Measurements from ENCODE around the gene GNB1.

The GNB1 gene

DNA sequence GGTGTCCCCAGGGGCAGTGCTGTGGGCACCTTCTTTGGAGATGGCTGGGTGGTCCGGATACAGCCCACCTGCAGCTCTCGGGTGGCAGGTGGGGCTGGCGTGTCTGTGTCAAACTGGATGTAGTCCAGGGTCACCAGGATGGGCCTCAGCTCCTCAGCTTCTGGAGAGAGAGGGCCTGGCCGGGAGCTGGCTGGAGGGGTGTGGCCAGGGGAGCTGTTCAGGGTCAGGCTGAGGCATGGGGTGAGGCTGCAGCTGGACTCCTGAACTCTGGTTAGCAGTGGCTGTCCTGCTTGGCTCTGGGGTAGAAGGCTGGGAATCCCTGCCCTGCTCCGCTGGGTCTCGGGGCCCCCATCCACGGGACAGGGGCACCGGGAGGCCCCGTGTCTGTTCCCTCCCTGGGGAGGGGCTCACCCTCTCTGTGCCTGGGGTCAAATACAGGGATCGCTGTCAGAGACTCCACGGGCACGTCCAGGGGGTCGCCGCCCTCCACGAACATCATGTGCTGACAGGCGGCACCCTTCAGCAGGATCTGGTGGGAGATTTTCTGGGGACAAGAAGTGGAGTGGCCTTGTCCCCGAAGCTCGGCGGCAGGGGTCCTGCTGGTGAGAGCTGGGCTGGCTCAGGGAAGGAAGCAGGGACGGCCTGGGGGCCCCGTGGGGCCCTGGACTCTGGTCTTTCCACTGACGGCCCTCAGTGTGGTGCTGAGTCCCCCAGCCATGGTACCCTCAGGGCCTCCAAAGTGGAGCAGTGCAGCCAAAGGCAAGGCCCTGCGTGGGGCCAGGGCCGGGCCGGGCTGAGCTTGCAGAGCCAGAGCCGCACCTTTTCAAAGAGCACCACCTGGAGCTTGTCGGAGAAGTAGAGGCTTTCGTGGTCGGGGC, 32.3 kb upstream of the GNB1 start:
- no peak for DNase-seq

DNA sequence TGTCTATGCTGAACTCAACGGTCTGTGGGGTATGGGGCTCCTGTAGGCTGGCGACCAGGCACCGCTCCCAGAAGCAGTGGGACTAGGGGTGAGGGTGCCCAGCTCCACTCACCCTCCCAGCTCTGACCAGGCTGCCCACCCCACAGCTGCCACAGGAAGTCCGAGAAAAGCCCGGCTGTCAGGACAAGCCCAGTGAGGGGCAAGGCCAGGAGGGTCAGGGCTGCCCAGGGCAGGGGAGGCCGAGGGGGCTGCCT, 31.7 kb upstream of the GNB1 start:
- DNase-seq: no peak

DNA sequence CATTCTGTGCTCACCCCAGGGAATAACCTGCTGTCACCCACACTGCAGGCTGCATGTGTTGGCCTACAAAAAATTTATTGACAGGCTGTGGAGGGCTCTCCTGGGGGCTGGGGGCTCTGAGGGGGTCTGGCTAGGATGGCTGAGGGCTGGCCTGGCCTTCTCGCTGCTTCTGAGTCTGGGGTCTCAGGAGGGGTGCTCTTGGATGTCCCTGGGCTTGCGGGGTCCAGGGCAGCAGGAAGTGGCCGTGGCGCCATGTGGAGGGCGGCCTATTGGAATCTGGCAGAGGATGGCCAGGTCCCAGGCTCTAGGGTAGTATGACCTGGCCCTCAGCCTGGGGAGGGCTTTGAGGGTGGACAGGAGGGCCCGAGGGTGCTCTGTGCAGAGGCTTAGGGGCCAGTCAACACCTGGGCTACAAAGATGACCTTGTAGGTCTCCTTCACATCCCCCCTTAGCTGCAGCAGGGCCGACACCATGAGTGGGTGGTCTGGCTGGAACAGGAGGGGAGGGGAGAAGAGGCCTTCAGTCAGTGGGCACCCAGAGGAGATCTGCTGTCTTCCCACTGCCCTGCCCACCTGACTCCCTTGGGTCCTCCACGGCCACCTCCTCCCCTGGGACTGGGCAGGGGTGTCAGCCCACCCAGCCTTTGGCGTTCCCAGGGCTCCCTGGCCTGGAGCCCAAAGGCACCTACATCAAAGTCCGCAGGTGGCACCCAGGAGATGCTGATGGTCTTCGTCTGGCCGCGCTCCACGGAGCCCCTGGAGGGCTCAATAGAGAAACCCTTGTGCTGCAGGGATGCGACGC, 31.2 kb upstream of the GNB1 start:
- DNase-seq: no peak

DNA sequence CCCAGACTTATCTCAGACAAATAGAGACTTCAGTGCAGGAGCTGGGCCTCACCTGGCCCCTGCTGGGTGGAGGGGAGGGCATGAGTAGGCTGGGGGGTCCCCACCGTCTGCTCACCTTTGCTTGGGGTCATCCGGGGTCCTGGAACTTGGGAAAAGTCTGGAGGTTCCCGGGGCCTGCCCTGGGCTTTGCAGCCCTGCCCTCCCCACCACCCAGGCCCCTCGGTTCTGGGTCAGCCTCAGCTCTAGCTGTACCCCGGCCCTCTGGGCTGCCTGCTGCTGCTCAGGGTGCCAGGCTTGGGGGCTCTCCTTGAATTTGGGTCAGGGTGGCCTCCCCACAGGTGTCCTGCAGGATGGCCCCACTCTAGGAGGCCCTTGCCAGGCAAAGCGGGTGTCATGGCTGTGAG, 30.6 kb upstream of the GNB1 start:
- no peak for DNase-seq

DNA sequence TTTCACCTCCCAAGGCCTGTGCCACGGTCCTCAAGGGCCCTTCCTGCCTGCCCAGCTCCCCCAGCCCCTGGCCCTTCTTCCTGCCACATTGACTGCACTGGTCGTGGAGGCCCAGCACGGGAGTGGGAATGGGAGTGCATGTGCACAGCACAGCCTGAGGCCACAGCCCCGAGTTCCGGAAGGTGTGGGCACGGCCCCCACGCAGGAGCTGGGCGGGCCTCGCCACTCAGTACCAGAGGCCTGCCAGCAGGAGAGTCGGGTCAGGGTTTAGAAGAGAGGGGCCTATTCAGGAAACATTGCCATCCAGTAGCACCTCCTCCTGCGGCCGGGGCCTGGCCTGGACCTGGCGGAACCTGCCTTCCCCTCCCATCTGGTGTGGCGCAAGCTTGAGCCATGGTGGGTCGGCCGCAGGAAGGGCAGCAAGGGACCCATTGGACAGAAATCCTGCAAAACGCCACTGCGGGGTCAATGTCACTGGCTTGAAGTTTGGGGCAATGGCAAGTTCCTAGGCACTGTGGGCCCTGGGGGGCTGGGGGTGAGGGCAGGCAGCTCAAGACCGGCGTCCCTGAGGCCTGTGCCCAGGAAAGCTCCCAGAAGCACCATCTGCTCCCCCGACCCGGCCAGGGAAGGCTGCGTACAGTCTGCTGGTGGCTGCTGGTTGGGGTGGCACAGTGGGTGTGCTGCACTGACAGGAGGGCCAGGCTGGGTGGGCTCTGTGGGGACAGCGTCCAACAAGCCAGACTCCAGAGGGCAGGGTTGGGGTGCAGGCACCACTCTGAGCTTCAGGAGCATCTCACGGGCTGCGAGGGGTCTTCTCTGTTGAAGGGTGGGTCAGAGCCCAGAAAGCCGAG, 29.9 kb upstream of the GNB1 start:
- DNase-seq: no peak

DNA sequence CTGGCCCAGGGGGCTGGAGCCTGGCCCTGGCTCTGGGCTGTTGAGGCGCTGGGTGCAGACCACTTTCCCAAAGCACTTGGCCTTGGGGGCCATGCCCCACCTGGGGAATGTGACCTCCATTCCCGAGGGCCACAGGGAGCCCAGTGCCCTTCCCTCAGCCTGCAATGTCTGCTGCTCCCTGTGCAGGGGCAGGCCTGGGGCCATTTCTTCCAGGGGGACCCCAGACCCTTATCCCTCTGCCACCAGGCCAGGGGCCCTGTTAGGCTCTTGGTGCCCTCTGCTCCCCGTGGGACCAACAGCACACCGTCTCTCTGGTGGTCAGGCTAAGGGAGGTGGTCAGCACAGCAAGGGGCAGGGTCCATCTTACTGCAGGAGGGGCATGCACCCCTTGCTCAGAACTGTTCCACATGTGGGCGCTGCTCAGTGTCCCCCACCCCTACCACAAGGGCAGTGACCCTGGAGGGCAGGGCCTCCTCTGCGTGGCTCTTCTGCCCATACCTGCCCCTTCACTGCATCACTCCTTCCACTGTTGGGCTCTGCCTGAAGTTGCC, 29.2 kb upstream of the GNB1 start:
- no peak for DNase-seq

DNA sequence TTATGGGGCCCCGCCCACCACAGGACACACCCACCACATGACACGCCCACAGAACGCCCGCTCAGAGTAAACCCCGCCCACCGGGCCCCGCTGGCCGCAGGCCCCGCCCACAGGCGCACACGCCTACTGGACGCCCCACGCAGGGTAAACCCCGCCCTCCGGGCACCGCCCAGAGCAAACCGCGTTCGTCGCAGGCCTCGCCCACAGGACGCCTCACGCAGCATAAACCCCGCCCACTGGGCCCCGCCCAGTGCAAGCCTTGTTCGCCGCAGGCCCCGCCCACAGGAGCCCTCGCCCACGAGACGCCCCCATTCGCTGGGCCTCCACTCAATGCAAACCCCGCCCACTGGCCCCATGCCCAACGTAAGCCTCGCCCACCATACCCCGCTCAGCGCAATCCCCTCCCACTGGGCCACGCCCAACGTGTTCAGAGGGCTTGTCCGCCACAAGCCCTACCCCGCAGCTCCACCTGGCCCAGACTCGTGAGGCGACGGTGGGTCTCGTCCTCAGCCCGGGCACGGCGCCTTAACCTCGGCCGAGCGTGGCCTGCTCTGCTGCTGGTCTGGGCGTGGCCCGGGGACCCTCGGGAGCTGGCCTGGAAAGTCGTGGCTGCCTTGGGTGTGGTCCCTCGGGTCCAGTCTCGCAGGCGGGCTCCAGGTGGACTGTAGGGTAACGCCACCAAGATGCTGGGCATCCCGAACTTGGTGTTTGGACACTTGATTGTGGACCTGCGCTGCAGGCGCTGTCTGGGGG, 28.6 kb upstream of the GNB1 start:
- peak; percentile 98 for DNase-seq

DNA sequence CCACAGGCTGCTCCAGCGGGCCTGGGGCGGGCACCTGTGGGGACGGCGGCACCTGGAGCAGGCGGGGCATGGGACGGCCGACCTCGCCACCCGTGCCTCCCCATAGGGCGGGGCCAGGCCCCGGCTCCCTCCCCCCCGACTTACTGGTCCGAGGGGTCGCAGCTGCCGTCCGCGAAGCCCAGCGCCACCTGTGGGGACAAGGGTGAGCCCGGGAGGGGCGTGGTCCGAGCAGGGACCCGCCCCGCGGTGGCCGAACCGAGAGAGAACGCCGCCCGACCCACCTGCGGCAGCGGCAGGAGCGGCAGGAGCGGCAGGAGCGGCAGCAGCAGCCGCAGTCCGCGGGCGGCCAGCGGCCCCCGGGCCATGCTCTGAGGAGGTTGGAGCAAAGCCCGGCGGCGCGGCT, 28.0 kb upstream of the GNB1 start, which contains the start of gene TMEM52:
Gene TMEM52 (minus strand): TSS at position 379 of the 403 bp plus-strand sequence. CDS start 14 bp downstream, at position 365.
- DNase-seq: peak; percentile 59

DNA sequence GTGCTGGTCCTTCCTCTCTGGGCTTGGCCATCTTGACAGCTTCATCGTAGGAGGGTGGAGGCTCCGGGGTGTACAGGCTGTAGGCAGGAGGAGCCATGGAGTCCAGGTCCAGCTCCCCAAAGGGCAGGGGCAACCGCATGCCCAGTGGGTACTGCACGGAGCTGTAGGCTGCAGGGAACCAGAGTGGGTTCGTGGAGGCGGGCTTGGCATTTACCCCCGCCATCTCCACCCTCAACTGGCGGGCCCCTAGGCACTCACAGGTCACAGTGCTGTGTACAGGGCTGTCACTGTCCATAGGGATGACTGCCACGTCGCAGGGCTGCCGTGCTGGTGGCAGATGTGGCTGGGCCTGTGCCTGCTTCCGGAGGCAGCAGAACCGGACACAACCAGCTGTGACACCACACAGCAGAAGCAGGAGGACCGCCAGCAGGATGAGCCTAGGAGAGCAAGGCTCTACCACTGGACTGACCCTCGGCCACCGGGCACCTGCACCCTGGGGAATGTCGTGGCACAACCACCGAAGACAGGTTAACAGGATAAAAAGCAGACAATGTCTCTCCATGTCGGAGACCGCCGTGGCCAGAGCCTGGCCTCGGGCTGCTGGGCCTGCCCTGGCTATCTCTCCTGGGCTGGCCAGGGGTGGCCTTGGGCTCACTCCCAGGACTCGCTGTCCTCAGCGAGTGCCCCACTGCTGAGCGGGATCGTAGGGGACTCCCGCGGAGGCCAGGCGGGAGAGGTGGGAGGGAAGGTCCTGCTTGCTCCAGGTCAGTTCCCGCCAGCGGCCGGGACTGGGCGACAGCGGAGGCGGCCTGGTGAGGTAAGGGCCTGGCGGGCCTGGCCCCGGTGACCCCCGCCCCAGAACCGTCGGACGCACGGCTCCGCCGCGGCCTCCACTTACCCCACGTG, 27.4 kb upstream of the GNB1 start:
- DNase-seq: no peak

DNA sequence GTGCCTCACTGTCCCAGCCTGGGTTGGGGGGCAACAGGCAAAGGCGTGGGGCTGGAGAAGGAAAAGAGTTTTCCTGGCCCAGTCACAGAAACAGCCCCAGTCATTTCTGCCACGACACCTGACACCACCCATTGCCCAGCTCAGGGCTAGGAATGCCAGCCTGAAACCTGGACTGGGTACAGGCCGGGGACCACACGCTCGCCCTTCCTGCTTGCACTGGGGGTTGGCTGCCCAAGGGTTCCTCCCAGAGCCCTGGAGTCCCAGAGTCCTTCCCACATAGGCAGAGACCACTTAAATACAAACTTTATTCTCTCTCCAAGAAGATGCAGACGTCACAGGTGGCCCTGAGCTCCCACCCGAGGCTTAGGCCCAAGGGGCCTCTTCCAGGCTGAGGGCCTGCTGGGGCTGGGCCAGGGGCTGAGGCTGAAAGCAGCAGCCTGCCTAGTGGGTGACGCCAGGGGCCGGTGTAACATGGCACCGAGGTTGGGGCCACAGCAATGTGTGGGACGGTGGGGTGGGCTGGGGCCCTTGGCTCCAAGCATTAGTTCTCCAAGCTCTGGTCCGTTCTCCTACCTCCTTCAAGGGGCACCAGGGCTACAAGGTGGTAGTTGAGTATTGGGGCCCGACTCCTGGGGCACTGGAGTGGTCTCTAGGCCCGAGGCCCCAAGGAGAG, 26.6 kb upstream of the GNB1 start:
- DNase-seq: no peak

DNA sequence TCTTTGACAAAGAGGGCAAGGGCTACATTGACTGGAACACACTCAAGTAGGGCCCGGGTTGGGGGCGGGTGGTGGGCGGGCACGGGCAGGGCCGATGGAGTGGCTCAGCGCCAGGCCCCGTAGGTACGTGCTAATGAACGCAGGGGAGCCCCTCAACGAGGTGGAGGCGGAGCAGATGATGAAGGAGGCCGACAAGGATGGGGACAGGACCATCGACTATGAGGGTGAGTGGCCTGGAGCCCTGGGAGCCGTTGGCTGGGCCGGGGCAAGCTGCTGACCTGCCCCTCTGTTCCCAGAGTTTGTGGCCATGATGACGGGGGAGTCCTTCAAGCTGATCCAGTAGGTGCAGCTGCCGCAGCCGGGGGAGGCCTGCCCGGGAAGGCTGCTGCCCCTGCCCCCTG, 26.0 kb upstream of the GNB1 start:
- DNase-seq: no peak

DNA sequence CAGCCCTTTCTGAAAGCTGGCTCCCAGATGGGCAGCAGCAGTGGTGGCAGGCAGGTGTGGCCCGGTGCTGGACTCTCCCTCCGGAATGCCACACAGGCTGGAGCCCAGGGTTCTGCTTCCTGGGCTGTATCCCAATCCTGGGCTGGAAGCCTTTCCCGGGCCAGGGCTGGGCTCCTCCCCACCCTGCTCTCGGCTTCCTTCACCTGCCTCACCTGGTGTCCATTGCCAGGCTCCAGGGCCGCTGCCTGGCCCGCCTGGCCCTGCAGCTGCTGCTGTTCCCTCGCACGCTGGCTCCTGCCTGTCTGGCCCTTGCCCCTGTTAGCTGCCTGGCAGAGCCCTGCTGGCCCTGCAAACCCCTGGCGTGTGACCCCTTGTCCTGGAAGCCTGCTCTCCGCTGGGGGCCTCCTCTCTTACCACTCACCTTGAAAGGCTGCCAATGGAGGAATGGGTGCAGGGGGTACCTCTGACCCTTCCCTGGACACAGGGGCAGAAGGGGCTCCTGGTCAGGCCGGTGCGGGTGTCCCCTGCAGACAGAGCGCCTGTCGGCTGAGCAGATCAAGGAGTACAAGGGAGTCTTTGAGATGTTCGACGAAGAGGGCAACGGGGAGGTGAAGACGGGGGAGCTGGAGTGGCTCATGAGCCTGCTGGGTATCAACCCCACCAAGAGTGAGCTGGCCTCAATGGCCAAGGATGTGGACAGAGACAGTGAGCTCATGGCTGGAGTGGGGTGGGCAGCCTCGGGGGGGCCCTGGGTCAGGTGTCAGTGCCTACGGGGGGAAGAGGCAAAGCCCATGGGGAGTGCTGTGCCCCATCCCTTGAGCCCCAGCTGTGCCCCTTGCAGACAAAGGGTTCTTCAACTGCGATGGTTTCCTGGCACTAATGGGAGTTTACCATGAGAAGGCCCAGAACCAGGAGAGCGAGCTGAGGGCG, 25.3 kb upstream of the GNB1 start:
- no peak for DNase-seq

DNA sequence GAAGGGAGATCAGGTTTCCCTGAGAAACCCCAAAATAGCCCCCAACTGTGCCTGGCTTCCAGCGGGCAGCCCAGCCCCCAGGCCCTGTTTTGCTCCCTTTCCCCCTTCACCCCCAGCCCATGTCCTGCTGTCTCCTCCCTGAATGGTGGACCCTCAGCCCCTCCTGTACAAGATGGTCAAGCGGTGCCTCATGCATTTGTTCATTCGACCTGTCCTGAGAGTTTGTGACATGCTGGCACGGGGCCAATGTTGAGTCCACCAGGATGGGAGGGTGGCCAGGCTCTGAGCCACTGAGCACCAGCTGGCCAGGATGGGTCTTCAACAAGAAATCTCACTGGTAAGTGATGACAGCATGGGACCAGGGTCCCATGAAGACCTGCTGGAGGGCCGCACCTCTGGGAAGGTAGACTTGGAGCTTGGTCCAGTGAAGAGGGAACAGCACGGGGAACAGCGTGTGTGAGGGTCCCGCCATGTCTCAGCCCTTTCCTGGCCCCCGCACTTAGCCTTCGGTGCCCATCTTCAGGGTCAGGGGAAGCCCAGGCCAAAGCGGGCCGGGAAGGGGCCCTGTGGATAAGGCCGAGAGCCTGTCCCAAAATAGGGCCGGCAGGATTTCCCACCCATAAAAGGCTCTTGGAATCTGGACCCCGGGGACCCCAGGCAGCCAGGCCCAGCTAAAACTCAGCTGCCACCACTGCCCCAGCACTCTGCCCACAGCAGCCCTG, 24.2 kb upstream of the GNB1 start, which contains the start of gene CALML6:
Gene CALML6 (plus strand): TSS at position 290 of the 722 bp plus-strand sequence. CDS start 21 bp downstream, at position 311.
- no peak for DNase-seq

DNA sequence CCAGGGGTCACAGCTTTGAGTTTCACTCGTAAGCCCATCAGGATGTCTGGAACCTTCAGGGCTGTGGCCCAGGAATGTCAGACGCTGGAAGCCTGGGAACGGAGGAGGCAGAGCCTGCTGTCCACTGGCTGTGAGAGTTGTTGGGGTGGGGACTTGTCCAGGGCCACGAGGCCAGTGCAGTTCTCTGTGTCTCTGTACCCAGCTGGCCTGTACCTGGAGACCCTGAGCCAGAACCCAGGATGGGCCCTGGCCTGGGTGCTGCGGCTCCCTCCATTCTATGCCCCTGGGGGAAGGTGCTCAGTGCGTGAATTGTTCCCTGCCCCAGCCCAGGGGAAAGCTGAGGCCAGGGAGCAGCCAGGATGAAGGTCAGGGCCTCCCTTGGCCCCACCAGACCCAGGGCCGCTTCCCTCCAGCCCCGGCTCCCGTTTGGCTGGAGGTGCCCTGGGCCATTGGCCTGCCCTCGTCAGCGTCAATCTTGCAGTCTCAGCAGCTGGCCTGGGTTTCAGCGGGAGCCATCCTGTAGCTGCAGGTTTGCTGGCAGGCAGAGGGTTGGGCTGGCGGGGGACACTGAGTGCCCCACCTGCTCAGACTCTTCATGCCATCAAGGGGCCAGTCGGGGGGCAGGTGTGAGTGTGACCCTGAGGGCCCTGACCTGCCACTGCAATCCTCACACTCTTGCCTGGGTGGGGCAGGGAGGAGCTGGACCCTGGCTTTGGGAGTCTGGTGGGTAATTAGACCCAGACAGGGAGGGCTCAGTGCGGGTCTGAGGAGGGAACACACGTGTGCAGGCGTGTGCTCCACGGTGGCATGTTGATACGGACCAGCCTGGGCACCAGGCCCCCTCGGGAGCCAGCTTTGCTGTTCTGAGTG, 23.4 kb upstream of the GNB1 start:
- DNase-seq: no peak

DNA sequence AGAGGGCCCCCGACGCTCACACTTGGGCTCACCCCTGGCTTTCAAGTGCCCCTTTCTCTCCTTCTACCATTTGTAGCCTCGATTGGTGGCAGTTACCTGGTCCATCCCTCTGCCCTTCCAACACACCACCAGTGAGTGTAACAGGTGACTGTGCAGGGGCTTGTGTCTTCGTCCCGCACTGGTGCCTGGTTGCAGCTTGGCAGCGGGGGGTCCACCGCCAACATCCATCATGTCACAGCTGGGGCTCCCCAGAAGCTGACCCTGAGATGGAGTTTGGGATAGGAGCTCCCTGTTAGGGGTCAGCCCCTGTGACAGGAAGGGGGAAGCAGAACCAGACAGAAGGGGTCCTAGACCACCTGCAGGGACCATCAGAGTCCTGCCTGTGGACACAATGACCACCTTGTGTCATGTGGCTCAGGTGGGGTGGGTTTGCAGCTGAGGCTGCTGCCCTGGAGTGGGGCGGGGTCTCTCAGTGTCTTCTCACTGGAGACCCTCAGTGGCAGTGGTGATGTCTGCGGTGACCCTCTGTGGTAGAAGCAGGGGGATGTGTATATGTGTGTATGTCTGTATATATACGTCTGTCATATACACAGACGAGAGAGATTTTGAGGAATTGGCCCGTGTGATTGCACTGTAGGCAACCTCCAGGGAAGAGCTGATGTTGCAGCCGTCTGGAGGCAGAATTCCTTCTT, 20.6 kb upstream of the GNB1 start:
- no peak for DNase-seq

DNA sequence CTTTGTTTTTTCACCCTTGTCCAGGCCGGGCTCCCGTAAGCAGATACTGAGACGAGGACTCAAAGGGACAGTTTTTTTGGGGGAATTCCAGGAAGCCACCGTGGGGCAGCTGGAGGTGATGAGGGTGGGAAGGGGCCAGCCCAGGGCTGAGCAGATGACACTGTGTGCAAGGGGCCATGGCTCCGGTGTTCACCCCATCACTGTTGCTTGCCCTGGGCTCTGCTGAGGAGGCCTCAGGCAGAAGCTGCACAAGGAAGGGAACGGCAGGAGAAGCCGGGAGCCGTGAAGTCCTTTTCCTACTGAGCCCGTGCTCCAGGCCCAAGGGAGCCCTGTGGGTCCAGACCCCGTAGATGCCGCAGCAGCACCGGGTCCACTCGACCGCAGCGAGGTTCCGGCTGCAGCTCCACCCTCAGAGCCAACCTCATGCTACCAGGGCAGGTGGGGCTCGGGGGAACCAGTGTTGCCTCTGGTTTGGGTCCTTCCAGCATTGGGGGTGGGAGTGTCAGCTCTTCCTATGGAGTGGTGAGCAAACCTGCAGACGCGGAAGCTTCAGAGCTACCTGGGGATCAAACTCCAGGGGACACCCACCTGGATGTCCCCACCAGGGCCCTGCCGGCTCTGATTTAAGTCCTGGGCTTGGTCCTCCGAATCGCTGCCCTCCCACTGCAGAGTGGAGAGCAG, 19.9 kb upstream of the GNB1 start:
- DNase-seq: no peak
